UCSD-AML1 (cell line): ENCODE measurements around the gene INSYN2B.

Experiments
- DNase-seq: peaks from one replicate; lab custom pipeline; 2025; ENCODE audit not compliant: unreplicated experiment; lab: John Stamatoyannopoulos, UW

The INSYN2B gene

GRCh38 chr5:169934990-169935389 lies 45.3 kb downstream of the INSYN2B start:
- DNase-seq, result no peak

GRCh38 chr5:169933616-169934015 lies 46.7 kb downstream of the INSYN2B start:
- no peak for DNase-seq

GRCh38 chr5:169933127-169933526 lies 47.2 kb downstream of the INSYN2B start:
- no peak for DNase-seq

GRCh38 chr5:169923988-169924387 lies 56.3 kb downstream of the INSYN2B start:
- no peak for DNase-seq

- DNase-seq, result no peak
Measured at GRCh38 chr5:169922474-169922873, 57.8 kb downstream of the INSYN2B start.

- no peak for DNase-seq
Measured at GRCh38 chr5:169921949-169922348, 58.3 kb downstream of the INSYN2B start.

GRCh38 chr5:169921384-169921783 lies 58.9 kb downstream of the INSYN2B start:
- no peak for DNase-seq

- no peak for DNase-seq
Measured at GRCh38 chr5:169920474-169920873, 59.8 kb downstream of the INSYN2B start.

- no peak for DNase-seq
Measured at GRCh38 chr5:169918228-169918627, 62.1 kb downstream of the INSYN2B start.

- DNase-seq, result no peak
Measured at GRCh38 chr5:169917500-169917899, 62.8 kb downstream of the INSYN2B start.

GRCh38 chr5:169914766-169915165 lies 65.5 kb downstream of the INSYN2B start:
- no peak for DNase-seq

- no peak for DNase-seq
Measured at GRCh38 chr5:169913479-169913878, 66.8 kb downstream of the INSYN2B start.

GRCh38 chr5:169911448-169912212 lies 68.7 kb downstream of the INSYN2B start:
- DNase-seq, result no peak

GRCh38 chr5:169910393-169910792 lies 69.9 kb downstream of the INSYN2B start:
- DNase-seq, result no peak

GRCh38 chr5:169909945-169910344 lies 70.3 kb downstream of the INSYN2B start:
- no peak for DNase-seq

- no peak for DNase-seq
Measured at GRCh38 chr5:169908864-169909263, 71.4 kb downstream of the INSYN2B start.

GRCh38 chr5:169906745-169907649 lies 73.3 kb downstream of the INSYN2B start:
- no peak for DNase-seq

GRCh38 chr5:169905017-169905416 lies 75.3 kb downstream of the INSYN2B start:
- DNase-seq, result no peak

GRCh38 chr5:169904508-169904907 lies 75.8 kb downstream of the INSYN2B start:
- no peak for DNase-seq

GRCh38 chr5:169904059-169904458 lies 76.2 kb downstream of the INSYN2B start:
- DNase-seq, result no peak

GRCh38 chr5:169901896-169902295 lies 78.4 kb downstream of the INSYN2B start:
- DNase-seq, result no peak

GRCh38 chr5:169897481-169897880 lies 82.8 kb downstream of the INSYN2B start:
- no peak for DNase-seq
